Sciatic nerve (tissue), 2 donors: ENCODE data around the gene MLLT10. TPM values are rescaled to one million over a fixed set of nuclear protein-coding genes. Genes with fewer than 3 reads are reported as not detected.

ENCODE experiments used
- ATAC-seq: fragments of 200-7000 bp; cut with Tn5 transposase; one replicate; pipeline ENCODE4 v1.9.1; 2020; ENCODE audit warnings: mild to moderate bottlenecking, moderate library complexity
- DNase-seq: peaks from one replicate; pipeline ENCODE4 v3.0.0-alpha.2; 2020; ENCODE audit warnings: low spot score
- intact Hi-C: fragments of 100-400 bp; cut with DNase I; formaldehyde crosslinking; loops from one replicate; pipeline ENCODE4 v1.14.2; 2022
- total RNA-seq: library from RNA; stranded (reverse); fragmentation: NEBNext Ultra II Directional; extraction: Animal tissue kit (Norgen Biotek cat#: 25700); gene quantifications from one replicate; pipeline ENCODE4 v1.2.1, GENCODE V29; 2021
- donor health status: DM: no; HTN: no; CAD: no.
- donor health status: DM: no; HTN: no; CAD: no.

Gene MLLT10
- 68.1 TPM for total RNA-seq

DNA sequence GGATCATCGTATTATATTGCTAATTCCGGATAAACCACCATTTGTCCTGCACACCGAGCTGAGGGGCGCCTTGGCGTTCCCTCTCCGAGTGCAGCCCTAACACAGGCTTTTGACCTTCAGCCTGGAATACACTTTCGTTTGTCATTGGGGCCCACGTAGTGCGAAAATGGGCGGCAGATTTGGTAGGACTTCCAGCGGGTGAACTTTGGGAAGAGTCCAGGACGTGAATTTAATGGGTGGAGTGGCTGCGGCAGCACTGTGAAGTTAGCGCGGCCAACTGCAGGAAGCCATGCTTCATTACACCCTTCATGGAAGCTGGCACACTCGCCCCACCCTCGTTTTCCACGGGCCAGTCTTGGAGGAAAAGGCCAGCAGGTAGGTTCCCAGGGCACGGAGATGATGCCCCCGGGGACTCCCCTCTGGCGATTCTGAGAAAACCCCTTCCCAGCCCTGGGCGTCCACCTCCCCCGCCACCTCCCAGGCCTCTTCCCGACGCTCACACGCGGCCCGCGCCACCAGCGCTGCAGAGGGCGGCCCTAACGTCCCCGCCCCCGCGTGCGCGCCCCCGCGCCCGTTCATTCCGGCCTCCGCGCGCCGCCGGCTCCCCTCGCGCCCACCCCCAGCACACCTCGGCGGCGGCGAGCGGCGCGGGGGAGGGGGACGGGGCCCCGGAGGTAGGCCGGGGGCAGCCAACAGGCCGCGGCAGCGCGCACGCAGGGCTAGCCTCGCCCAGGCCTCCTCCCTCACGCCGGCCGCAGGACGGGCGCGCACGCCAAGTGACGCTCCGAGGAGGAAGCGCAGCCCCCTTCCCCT is at the start of gene MLLT10:
MLLT10 (plus strand) TSS at position 766 of the 813 bp plus-strand sequence. CDS start 413 bp downstream, outside the sequence.
- ATAC-seq: peak; percentile 96
- DNase-seq: peak; percentile 95
- intact Hi-C loops: no loop called here

DNA sequence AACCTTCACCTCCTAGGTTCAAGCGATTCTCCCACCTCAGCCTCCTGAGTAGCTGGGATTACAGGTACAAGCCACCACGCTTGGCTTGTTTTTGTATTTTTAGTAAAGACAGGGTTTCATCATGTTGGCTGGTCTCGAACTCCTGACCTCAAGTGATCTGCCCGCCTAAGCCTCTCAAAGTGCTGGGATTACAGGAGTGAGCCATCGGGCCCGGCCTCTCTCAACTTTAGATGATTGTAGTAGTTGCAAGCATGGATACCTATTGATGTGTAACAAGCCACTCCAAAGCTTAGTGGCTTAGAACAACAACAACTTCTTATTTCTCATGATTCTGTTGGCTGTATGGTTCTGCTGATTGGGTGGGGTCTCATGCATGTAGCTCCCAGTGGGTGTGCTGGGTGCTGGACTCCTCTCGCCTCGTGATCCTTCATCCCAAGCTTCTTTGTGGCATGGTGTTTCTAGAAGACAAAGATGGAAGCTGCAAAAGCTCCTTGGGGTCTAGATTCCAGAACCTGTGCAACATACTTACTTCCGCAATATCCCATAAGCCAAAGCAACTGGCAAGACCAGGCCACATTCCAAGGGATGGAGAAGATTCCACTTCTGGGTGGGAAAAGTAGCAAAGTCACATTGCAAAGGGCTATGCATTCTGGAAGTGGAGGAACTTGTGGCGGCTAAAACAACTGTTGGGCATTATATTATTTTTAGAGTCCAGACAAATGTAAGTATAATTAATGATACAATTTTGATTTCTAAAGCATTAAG is 46.4 kb upstream of the MLLT10 start:
- no peak for ATAC-seq
- no peak for DNase-seq
- intact Hi-C loops: no loop called here

GRCh38 chr10:21488246-21488956 is 45.6 kb upstream of the MLLT10 start:
- intact Hi-C loops: no loop called here
- ATAC-seq: peak; percentile 48

DNA sequence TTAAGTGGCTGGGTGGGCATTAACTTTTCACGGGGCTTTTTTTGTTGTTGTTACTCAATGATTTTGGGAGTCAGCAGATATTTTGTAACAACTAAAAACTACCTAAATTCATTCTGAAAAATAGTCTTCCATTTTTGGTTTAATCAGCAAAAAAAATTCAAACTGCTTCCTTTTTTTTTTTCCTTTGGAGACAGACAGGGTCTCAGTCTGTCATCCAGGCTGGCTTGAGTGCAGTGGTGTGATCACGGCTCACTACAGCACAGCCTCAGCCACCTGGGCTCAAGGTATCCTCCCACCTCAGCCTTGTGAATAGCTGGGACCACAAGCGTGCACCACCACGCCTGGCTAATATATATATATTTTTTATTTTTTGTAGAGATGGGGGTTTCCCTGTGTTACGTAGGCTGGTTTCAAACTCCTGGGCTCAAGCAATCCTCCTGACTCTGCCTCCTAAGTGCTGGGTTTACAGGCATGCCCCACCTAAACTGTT is 45.0 kb upstream of the MLLT10 start:
- intact Hi-C loops: no loop called here
- ATAC-seq (no peak), DNase-seq (no peak)

More at GRCh38 chr10:21488246-21488956, 45.6 kb upstream of the MLLT10 start:
- DNase-seq: no peak

- intact Hi-C loops: loop anchor here (10.0 kb wide), 1 partner anchor 245 kb away; no protein-coding TSS in a partner anchor
- DNase-seq: no peak
- ATAC-seq: no peak
These were observed 43.9 kb upstream of the MLLT10 start for GRCh38 chr10:21490028-21490710.

DNA sequence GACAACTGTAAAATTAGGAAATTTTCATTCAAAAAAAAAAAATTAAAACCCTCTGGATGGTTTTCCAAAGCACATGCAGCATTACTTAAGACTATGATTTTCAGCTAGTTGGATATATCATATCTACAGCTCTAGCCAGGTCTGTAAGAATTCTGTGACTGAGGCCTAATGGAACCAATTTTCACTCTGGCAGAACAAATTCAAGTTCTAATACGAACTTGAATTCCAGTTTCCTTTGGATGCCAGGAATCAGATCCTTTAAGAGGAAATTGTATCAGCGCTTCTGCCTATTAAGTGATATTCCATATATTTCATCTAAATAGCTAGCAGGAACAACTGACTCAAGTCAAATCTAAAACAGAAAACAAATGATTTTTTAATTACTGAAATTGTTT is 43.3 kb upstream of the MLLT10 start:
- intact Hi-C loops: loop anchor here (10.0 kb wide), 1 partner anchor 244 kb away; no protein-coding TSS in a partner anchor
- DNase-seq (no peak), ATAC-seq (no peak)

- intact Hi-C loops: loop anchor here (10.0 kb wide), 1 partner anchor 242 kb away; no protein-coding TSS in a partner anchor
These were observed 41.6 kb upstream of the MLLT10 start for GRCh38 chr10:21492421-21492820.

DNA sequence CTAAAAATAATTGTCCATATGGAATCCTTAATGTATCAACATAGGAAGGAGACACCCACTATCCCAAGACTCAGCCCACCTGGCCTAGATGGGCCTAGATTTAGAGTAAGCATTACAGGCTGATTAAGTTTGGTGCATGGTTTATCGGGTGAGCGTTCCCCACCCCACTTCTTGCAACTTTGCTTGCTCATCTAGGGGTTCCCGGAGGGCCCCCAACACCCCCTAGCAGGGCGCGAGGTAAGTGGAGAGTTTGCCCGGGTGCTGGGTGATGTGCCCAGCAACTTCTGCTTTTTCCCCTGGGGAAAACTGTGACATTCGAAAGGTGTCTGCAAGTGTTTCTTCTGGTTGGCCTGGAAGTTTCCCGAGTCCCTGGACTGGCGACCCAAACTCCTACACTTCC is 40.2 kb upstream of the MLLT10 start:
- ATAC-seq (no peak), DNase-seq (no peak)
- intact Hi-C loops: loop anchor here (10.0 kb wide), 1 partner anchor 241 kb away; no protein-coding TSS in a partner anchor

More at GRCh38 chr10:21492421-21492820, 41.6 kb upstream of the MLLT10 start:
- ATAC-seq: no peak
- DNase-seq: no peak

GRCh38 chr10:21494191-21495001 is 39.6 kb upstream of the MLLT10 start:
- ATAC-seq (peak; percentile 52), DNase-seq (peak; percentile 66)
- intact Hi-C loops: loop anchor here (10.0 kb wide), 1 partner anchor 240 kb away; no protein-coding TSS in a partner anchor

DNA sequence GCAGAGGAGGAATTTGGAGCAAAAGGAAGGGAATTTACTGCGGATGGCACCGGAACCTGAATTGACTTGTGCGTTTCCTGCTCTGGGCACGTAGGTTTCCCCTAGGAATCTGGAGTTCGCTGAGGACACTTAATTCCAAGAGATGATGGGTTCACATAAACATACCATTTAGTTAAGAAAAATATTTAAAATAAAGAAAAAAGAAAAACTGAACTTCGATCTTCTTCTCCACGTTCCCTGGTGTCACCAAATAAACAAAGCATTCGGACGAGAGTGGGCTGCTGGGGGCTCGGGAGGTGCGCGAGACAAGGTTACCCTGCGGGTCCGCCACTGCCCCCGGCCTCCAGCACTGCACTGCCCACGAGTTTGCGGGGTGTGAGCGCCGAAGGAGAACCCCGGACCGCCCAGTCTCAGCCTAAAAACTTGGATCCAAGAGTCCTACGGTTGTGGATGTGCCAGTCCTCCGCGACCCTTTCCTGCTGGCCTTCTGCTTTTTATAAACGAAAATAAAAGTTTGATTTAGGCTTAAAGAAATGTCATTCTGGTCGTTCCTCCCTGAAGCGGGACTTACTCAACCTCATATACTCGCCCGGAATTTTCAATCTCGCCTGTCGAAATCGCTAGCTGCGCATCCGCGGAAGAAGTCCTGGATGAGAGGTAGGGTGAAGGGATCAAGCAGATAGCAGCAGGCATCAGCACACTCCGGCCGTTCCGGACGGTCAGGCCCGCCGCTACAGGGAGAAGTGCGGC is 38.9 kb upstream of the MLLT10 start:
- no peak for DNase-seq

GRCh38 chr10:21495752-21496342 is 38.2 kb upstream of the MLLT10 start:
- intact Hi-C loops: loop anchor here (10.0 kb wide), 1 partner anchor 239 kb away; no protein-coding TSS in a partner anchor
- peak; percentile 90 for DNase-seq

More for the DNA sequence above, 38.9 kb upstream of the MLLT10 start:
- intact Hi-C loops: loop anchor here (10.0 kb wide), 1 partner anchor 240 kb away; no protein-coding TSS in a partner anchor
- peak; percentile 6 for ATAC-seq

GRCh38 chr10:21496343-21497176 is 37.5 kb upstream of the MLLT10 start:
- ATAC-seq (peak; percentile 46), DNase-seq (peak; percentile 74)
- intact Hi-C loops: loop anchor here (10.0 kb wide), 1 partner anchor 238 kb away; no protein-coding TSS in a partner anchor

More at GRCh38 chr10:21495752-21496342, 38.2 kb upstream of the MLLT10 start:
- ATAC-seq: peak; percentile 85

DNA sequence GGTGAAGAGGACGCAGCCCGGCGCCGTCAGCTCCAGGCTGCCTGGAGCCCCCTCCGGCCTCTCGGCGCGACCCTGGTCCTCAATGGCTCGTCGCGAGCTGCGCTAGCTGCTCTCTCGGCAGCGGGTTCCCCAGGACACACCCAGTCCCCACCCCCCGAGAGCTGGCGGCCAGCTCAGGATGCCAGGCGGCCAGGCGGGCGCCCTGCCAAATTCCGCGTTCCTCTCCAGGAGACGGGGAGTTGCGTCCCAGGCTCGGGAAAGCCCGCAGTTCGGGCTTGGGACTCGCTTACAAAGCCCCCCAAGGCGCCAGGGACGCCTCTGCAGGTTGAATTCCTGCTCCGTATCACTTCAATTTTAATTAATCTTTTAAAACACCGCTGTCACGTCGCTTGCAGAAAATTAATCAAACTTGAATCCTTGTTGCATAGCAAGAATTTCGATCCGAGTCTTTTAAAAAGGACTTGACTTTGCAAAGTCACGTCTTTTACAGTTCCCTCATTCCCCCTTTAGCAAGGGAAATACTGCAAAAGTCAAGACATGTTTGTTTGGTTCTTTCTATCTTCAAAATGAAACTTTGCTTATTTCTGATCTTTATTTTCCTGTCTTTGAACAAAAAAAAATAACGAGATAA is 36.7 kb upstream of the MLLT10 start:
- intact Hi-C loops: loop anchor here (10.0 kb wide), 1 partner anchor 238 kb away; no protein-coding TSS in a partner anchor
- peak; percentile 94 for DNase-seq
- ATAC-seq: peak; percentile 66

DNA sequence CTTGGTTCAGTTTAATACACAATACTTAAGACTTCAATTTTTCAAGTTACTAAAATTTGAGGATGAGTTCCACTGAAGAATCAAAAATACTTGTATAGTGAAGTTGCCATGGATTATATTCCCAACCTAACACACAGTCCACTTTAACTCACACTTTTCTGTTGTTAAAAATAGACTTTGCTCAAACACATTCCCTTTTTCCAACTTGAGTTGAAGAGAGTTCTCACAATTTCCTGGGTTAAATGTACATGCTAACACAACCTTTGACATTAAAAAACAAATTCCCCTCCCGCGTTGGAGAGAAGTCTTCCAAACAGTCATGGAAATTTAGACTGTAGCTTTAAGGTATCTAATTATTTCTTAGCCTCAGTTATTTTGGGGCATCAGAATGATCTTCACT is 35.7 kb upstream of the MLLT10 start:
- no peak for DNase-seq
- ATAC-seq: no peak
- intact Hi-C loops: loop anchor here (10.0 kb wide), 1 partner anchor 236 kb away; no protein-coding TSS in a partner anchor

- no peak for ATAC-seq
- intact Hi-C loops: loop anchor here (10.0 kb wide), 1 partner anchor 236 kb away; no protein-coding TSS in a partner anchor
- no peak for DNase-seq
These were observed 35.0 kb upstream of the MLLT10 start for GRCh38 chr10:21498986-21499385.
